Neural cell (in vitro differentiated cells): Measurements from ENCODE around the gene GTF2E1. TPM values are rescaled to one million over a fixed set of nuclear protein-coding genes. Genes with fewer than 3 reads are reported as not detected.

Experiments used
- H2AFZ ChIP-seq: fragments of 200-600, 300-800 bp; sonication (generic), shearing (Covaris generic); 2 replicates; pipeline ENCODE4 v1.6.0; 2014; ENCODE audit warnings: low read depth, mild to moderate bottlenecking, antibody characterized with exemption, low read length, moderate library complexity
- H3F3A ChIP-seq: fragments of 200-600 bp; shearing (Covaris generic); 2 replicates; pipeline ENCODE4 v1.6.1; 2016; ENCODE audit warnings: mild to moderate bottlenecking, moderate library complexity, mixed read lengths, antibody characterized with exemption, low read length; ENCODE audit not compliant: insufficient read depth, poor library complexity, severe bottlenecking
- H3K27ac ChIP-seq: fragments of 200-600, 300-800 bp; sonication (generic), shearing (Covaris generic); 2 replicates; pipeline ENCODE4 v1.5.1; 2014; ENCODE audit warnings: mild to moderate bottlenecking, low read length, moderate library complexity
- H3K27me3 ChIP-seq: fragments of 300-800, 200-600 bp; sonication (generic), shearing (Covaris generic); 2 replicates; pipeline ENCODE4 v1.6.0; 2014; ENCODE audit warnings: mild to moderate bottlenecking, low read depth, low read length, moderate library complexity; ENCODE audit not compliant: insufficient read depth
- H3K36me3 ChIP-seq: fragments of 300-800, 200-600 bp; sonication (generic), shearing (Covaris generic); 2 replicates; pipeline ENCODE4 v1.5.1; 2014; ENCODE audit warnings: mild to moderate bottlenecking, antibody characterized with exemption, low read length, moderate library complexity; ENCODE audit not compliant: insufficient read depth
- H3K4me2 ChIP-seq: fragments of 300-800, 200-600 bp; sonication (generic), shearing (Covaris generic); 2 replicates; pipeline ENCODE4 v1.6.0; 2014; ENCODE audit warnings: mild to moderate bottlenecking, low read length
- H3K4me3 ChIP-seq: fragments of 300-800, 200-600 bp; sonication (generic), shearing (Covaris generic); 2 replicates; pipeline ENCODE4 v1.5.1; 2014; ENCODE audit warnings: mild to moderate bottlenecking, low read length, moderate library complexity
- H3K79me2 ChIP-seq: fragments of 200-600 bp; shearing (Covaris generic); replicated peaks from 2 replicates; pipeline ENCODE4 v1.6.0; 2014; ENCODE audit warnings: mild to moderate bottlenecking, low read length, moderate library complexity; ENCODE audit not compliant: insufficient read depth
- H3K9ac ChIP-seq: fragments of 300-800, 200-600 bp; sonication (generic), shearing (Covaris generic); 2 replicates; pipeline ENCODE4 v1.6.1; 2016; ENCODE audit warnings: mild to moderate bottlenecking, low read length, mixed read lengths
- H3K9me2 ChIP-seq: fragments of 200-600 bp; shearing (Covaris generic); 2 replicates; pipeline ENCODE4 v1.6.1; 2016; ENCODE audit warnings: mild to moderate bottlenecking, low read length, mixed read lengths; ENCODE audit not compliant: insufficient read depth
- H3K9me3 ChIP-seq: fragments of 200-600, 300-800 bp; sonication (generic), shearing (Covaris generic); 2 replicates; pipeline ENCODE4 v1.6.1; 2016; ENCODE audit warnings: mild to moderate bottlenecking, mixed run types, low read length, moderate library complexity, mixed read lengths
- H4K20me1 ChIP-seq: fragments of 200-600 bp; shearing (Covaris generic); 2 replicates; pipeline ENCODE4 v1.6.1; 2016; ENCODE audit warnings: mild to moderate bottlenecking, mixed run types; ENCODE audit not compliant: insufficient read depth
- CTCF ChIP-seq: fragments of 450-650 bp; IDR thresholded peaks from 2 replicates; pipeline ENCODE4 v1.5.1; 2014; ENCODE audit warnings: antibody characterized with exemption, mild to moderate bottlenecking, moderate library complexity; ENCODE audit not compliant: poor library complexity, severe bottlenecking
- EP300 ChIP-seq: fragments of 450-650 bp; conservative IDR thresholded peaks from 2 replicates; pipeline ENCODE4 v1.6.1; 2014; ENCODE audit warnings: antibody characterized with exemption, mild to moderate bottlenecking, moderate library complexity; ENCODE audit not compliant: poor library complexity, severe bottlenecking
- EZH2 ChIP-seq: fragments of 200-600, 300-800 bp; shearing (Covaris generic), sonication (generic); IDR thresholded peaks from 2 replicates; pipeline ENCODE4 v1.6.1; 2014; ENCODE audit warnings: antibody characterized with exemption, low read length, borderline replicate concordance, mild to moderate bottlenecking; ENCODE audit not compliant: insufficient read depth, poor library complexity, severe bottlenecking
- MXI1 ChIP-seq: fragments of 450-650 bp; conservative IDR thresholded peaks from 2 replicates; pipeline ENCODE4 v1.6.1; 2014; ENCODE audit warnings: antibody characterized with exemption, mild to moderate bottlenecking; ENCODE audit not compliant: poor library complexity, severe bottlenecking
- POLR2AphosphoS5 ChIP-seq: IDR thresholded peaks from 2 replicates; pipeline ENCODE4 v1.6.1; 2012
- RAD21 ChIP-seq: fragments of 450-650 bp; conservative IDR thresholded peaks from 2 replicates; pipeline ENCODE4 v1.6.1; 2014; ENCODE audit warnings: antibody characterized with exemption, mild to moderate bottlenecking, moderate library complexity
- REST ChIP-seq: IDR thresholded peaks from 2 replicates; pipeline ENCODE4 v1.6.1; 2012; ENCODE audit warnings: borderline replicate concordance
- SMC3 ChIP-seq: fragments of 450-650 bp; conservative IDR thresholded peaks from 2 replicates; pipeline ENCODE4 v1.6.1; 2014; ENCODE audit warnings: antibody characterized with exemption, mild to moderate bottlenecking, moderate library complexity; ENCODE audit not compliant: poor library complexity
- TAF1 ChIP-seq: IDR thresholded peaks from 2 replicates; pipeline ENCODE4 v1.6.1; 2012; ENCODE audit warnings: low read depth
- polyA plus RNA-seq: library from polyadenylated mRNA; depleted of rRNA; stranded (reverse); fragments of >200 nt; gene quantifications from 2 replicates; pipeline ENCODE4 v1.2.3, GENCODE V29; 2014

Gene GTF2E1
- polyA plus RNA-seq, 1 donor from 2014 or later, result 25.1 TPM

- Histone ChIP-seq H3K27me3 (no peaks in the 10 kb centered on the region), H3K9me2 (no peaks in the 10 kb centered on the region), H3K36me3 (no peaks in the 10 kb centered on the region), H3K9ac (no peak overlapping the region), H3F3A (no peaks in the 10 kb centered on the region), H3K79me2 (no peaks in the 10 kb centered on the region), H3K27ac (no peak overlapping the region), H2AFZ (no peak overlapping the region), H3K9me3 (no peaks in the 10 kb centered on the region), H4K20me1 (no peaks in the 10 kb centered on the region), H3K4me3 (no peak overlapping the region), H3K4me2 (no peak overlapping the region)
- no peak for TF ChIP-seq RAD21
- TF ChIP-seq EP300, result no peak
- TF ChIP-seq CTCF, result no peak
- TF ChIP-seq REST, result no peak
- no peak for TF ChIP-seq SMC3
- TF ChIP-seq MXI1, result no peak
- no peak for TF ChIP-seq EZH2
- no peak for TF ChIP-seq POLR2AphosphoS5
- TF ChIP-seq TAF1, result no peak
Observed at GRCh38 chr3:120699333-120699732, 43.2 kb upstream of the GTF2E1 start.

- no peaks in the 10 kb centered on the region for H3K9me2 ChIP-seq
- no peak overlapping the region for H2AFZ ChIP-seq
Observed at GRCh38 chr3:120705884-120706582, 36.5 kb upstream of the GTF2E1 start.

More at GRCh38 chr3:120705884-120706582, 36.5 kb upstream of the GTF2E1 start:
- no peak for TF ChIP-seq EP300
- TF ChIP-seq CTCF, result no peak
- TF ChIP-seq SMC3, result no peak
- TF ChIP-seq TAF1, result no peak
- TF ChIP-seq POLR2AphosphoS5, result no peak
- TF ChIP-seq MXI1, result no peak
- no peak for TF ChIP-seq RAD21
- TF ChIP-seq EZH2, result no peak
- TF ChIP-seq REST, result no peak
- Histone ChIP-seq H3F3A (no peaks in the 10 kb centered on the region), H4K20me1 (no peaks in the 10 kb centered on the region), H3K4me3 (no peak overlapping the region), H3K9me3 (no peaks in the 10 kb centered on the region), H3K9ac (no peak overlapping the region), H3K36me3 (no peaks in the 10 kb centered on the region), H3K27me3 (no peaks in the 10 kb centered on the region), H3K4me2 (no peak overlapping the region), H3K27ac (no peak overlapping the region), H3K79me2 (no peaks in the 10 kb centered on the region)
